ENCODE results near the gene DAAM1. TPM values are rescaled to one million over a fixed set of nuclear protein-coding genes. Genes with fewer than 3 reads are reported as not detected.

The DAAM1 gene
- total RNA-seq, 1 donor from 2014 or later: 52.5 TPM

DNA sequence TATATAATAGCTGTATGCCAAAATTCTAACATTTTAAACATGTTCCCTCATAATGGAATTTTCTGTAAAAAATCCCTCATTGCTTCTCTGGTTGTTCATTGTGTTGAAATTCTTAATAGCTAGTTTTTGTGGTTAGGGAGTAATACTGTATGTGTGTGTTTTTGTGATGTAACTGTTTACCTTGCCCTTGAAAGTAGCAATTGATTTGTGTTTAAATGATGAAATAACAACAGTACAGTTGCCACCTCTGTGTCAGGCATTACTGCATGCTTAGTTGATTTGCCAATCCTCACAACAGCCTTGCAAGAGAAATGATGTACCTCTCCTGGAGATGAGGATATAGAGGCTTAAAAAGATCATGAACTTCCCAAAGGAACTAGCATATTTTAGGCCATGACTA lies 94.9 kb downstream of the DAAM1 start:
- no peak for DNase-seq (ENCODE audit: low spot score)

DNA sequence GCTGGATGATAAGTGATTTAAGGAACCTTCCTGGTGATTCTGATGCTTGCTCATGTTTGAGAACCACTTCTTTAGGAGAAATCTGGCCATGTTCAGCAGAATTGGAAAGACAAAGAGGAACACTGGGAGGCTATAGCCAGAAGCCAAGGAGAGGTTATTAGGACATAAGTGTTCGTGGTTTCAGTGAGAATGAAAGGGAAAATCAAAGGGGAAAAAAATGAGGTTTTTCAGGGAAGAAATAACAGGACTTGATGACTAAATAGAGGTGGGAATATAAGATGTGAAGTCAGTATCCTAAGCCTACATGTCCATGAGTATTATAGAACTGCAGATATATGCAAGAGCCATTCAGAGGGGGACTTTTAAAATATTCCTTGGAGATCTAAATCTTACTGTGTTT lies 95.6 kb downstream of the DAAM1 start:
- no peak for DNase-seq (ENCODE audit: low spot score)

GRCh38 chr14:59292028-59292427 lies 103.6 kb downstream of the DAAM1 start:
- no peak for DNase-seq (ENCODE audit: low spot score)

DNA sequence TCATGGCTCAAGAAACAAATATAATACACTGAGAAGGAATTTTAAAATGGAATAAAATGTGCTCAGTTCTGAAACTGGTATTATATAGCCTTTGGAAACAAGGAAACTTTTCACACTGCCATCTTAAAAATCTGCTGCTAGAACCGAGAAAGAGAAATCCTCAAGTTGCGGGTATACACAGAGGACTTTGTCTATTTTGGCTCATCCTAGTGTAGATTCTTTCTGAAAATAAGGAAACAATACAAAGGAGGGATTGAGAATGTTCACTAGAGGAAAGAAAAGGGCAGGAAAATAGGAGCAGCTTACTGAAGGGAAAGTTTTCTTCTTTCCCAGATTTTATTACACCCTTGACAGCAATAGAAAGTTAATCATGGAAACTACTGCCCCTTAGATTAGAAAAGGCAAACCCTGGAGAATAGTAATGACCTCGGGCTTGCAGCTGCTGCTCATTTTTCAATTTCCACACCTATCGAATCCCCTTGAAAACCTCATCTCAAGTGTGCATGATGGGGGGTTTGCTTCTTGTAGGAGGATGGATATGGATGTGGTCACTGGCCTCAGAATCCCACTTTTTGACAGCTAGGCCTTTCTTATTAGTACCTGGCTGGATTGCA lies 104.6 kb downstream of the DAAM1 start:
- DNase-seq (ENCODE audit: low spot score): no peak

DNA sequence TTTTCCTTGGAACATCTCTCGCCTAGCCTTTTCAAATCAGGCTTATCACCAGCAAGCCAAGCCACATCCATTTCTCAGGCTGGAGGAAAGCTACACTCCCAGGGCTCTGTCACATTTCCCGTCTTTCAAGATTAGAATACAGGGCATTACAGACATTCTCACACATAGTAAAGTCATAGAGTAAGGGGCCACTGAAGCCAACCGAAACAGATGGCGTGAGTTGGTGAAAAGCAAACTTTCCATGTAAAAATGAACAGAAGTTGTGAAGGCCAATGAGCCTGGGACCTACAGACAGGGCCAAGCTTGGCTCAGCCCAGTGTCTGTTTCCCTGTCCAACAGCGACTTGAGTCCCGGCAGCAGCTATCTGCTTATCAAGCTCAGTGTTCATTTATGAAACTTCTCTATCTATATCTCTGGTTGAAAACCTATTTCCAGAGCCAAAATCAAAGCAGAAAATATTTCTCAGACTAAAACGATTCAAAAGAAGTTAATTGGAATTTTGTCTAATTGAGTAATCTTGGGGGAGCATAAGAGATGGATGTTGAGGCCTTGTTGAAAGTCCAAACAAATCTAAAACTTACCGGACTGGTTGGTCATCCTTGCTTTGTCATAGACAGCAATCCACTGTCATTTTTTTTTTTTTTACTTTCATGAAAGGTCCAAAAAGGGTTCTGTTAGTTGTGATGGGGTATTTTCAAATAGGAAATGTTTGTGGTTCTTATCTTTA lies 105.6 kb downstream of the DAAM1 start:
- no peak for DNase-seq (ENCODE audit: low spot score)

GRCh38 chr14:59294662-59294992 lies 106.2 kb downstream of the DAAM1 start:
- no peak for DNase-seq (ENCODE audit: low spot score)

DNA sequence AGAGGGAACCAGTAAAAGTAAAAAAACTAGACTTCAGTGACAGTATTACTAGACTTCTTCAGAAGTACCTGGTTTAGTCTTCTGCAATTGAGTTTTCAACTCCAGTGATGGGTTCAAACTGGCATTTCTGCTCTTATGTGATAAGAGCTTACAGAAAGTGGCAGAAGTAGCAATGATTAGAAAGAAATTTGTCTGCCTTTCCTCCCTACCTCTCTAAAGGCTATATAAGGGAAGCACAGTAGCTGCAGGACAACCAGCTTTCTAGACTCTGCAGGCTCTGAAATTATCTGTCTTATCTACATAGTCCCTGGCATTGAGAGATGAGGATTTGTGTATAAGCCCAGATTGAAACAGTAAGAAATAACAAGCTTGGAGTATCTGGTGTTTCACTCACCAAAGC lies 107.5 kb downstream of the DAAM1 start:
- no peak for DNase-seq (ENCODE audit: low spot score)

GRCh38 chr14:59296508-59296907 lies 108.0 kb downstream of the DAAM1 start:
- no peak for DNase-seq (ENCODE audit: low spot score)

DNA sequence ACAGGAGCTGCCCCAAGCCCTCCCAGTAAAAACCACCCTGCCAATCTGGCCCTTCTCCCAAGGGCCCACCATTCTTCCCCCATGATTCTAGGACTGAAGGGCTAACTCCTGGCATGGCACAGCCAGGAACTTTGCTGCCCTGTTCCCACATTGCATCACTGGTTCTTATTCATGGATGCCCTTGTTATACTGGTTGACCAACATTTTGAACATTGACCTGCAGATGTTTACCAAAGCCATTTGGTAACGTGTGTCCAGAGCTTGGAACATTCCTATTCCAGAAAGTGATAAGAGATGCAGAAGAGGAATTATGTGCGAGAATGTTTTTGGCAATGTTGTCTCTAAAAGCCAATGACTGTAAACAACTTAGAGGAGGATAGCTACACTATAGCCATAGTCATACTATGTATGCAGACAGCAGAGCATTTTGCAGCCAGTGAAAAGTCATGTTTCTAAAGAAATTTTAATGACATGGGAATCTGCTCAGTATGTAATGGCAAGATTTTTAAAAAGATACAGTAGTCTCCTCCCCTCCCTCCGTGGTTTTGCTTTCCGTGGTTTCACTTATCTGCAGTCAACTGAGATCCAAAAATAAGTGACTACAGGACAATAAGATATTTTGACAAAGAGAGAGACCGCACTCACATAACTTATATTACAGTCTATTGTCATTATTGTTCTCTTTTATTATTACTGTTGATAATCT lies 108.8 kb downstream of the DAAM1 start:
- DNase-seq (ENCODE audit: low spot score): no peak

DNA sequence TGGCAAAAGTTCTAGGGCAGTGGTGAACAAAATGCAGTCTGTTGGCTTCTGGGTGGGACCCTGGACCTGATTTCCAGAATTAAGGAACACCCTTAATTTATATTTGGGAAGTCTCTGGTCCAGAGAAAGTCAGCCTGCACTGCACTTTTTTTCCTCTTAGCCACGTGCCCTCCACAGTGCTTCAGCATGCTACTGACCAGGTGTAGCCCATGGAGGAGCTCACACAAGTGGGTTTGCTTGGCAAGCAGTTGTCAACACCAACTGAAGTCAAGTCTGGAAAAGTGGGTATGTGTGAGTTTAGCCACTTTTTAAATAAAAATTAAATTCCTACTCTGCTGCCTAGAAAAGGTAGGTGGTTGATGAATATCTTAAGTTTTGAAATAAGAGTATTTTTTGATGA lies 111.3 kb downstream of the DAAM1 start:
- DNase-seq (ENCODE audit: low spot score): no peak

- DNase-seq (ENCODE audit: low spot score): no peak
Observed at GRCh38 chr14:59301354-59301753, 112.9 kb downstream of the DAAM1 start.

GRCh38 chr14:59302313-59302712 lies 113.8 kb downstream of the DAAM1 start:
- DNase-seq (ENCODE audit: low spot score): no peak

DNA sequence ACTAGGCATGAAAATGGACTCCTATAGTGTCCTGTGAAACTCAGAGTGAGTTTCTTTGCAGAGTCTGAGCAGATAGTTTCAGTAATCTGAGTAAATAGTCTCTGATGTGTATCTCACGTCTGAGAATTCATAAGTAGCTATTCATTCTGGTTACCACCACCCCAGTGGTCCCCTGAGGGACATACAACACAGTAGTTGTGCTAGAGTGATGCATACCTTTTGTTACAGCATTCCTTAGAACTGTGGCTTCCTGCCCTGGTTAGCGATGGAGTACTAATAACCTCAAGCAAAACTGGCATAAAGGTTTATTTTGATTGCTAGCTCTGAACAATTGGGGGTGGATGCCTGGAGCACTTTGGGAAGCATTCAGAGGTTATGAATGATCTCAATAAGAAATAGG lies 114.7 kb downstream of the DAAM1 start:
- no peak for DNase-seq (ENCODE audit: low spot score)

DNA sequence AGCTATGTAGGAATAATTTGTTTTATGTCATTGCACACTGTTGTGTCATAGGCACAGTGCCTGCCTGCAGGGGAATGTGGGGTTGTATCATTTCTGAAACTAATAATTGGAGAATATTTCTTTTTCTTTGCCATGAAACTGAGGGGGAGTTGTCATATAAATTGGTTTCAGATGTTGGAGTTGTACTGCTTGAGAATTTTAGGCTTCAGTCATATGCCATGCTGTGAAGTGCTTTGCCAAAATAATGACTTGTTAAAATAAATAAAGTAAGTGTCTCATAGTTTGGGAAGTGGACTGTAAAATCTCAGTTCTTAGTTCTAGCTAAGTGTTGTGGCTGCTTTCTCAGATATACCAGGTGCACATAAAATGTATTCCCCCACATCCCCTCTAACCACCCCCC lies 116.8 kb downstream of the DAAM1 start:
- DNase-seq (ENCODE audit: low spot score): no peak

DNA sequence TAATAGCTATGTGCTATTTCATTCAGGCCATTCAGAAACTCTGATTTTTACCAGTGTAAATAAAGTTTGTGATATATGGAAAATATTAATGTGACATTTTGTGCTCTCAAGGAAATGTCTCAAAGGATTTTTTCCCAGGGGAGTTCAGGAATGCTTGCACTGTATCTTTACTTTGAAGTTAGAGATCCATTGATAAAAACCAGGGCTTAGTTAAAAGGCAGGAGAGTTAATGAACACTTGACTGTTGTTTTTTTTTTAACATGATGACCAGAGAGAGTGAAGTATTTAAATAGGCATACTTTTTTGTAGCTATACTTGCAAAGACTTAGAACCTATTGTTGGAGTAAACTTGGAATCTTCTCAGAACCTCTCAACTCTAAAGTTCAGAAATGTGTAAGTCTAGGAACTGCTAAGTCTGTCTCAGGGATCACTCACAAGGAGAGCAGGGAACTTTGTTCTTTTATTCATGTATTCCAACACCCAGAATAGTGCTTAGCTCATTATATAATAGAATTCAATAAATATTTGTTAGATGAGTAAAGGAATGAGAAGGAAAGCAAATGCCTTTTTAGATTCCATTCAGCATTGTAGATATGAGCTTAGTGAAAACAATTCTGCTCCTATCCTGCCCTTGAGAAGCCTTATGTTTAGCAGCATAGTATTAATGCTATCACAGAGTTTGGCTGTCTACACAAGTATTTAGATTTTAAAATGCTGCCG lies 117.5 kb downstream of the DAAM1 start:
- DNase-seq (ENCODE audit: low spot score): no peak

DNA sequence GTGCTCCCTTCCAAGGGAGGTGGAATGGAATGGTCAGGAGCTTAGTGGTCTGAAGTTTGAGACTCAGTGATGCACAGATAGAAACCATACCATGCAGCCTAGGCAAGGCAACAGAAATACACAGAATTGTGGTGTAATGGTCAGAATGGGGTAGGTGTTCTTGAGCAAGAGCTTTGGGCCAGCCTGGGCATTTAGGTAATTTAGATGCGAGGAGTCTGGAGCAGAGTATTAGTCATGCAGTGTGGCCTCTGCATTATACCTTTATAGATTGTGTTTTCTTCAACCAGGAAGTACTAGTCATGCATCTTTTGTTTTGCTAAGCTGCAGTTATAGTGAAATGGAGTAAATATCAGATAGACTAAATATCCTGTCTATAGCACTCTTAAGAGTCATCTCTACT lies 118.3 kb downstream of the DAAM1 start:
- DNase-seq (ENCODE audit: low spot score): no peak

DNA sequence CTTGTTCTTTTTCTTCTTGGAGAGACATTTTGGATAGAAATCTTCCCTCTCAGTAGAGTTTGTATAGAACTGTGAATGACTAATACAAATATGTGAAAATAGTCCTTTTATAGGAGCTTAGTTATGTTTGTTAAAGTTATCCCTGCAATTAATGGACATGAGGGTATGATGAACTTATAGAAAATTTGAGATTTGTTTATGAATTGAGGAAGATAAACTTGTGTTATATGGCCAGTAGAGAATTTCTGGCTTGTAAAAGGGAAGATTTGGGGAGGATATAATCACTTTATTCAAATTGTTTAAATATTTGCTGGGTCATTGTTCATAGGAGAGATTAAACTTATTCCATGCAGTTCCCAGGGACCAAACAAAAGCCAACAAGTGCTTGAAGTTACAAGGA lies 119.6 kb downstream of the DAAM1 start:
- no peak for DNase-seq (ENCODE audit: low spot score)

DNA sequence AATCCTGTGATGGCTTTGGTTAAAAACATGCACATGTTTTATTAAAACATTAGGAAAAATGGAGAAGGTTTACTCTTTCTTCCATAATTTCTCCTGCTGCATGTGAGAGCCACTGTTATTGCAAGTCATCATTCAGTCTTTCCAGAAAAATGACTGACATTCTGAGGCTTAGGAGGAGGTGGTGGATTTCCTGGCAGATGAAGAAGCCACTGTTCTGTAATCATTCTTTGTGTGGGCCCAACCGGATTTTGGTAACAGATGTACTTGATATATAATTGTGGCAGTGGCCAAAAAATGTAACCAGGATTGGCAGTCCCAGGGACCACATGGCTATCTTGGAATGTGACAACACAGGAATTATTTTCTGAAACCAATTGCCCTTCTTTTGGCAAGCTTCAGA lies 120.2 kb downstream of the DAAM1 start:
- no peak for DNase-seq (ENCODE audit: low spot score)

DNA sequence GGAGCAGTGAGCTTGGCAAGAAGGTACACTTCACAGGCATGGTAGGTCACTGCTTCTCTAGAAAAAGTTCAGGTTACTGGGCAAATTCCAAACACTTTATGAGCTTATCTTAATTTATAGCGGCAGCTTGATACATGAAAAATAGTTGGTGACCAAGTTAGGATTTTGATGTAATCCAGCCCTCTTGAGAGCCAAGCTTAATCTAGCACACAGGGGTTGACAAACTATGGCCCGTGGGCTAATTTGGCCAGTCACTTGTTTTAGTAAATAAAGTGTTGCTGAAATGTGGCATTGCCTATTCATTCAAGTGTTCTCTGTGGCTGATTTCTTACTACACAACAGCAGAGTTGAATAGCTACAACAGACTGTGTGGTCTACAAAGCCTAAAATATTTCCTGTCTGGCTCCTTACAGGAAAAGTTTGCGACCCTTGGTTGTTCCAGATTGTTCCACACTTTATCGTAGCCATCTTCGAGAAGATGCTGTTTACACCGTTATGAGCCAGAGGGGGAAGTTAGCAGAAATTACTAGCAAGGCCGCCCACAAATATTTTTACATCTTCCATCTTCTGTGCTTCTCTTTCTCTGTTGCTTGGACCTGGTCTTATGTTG lies 120.9 kb downstream of the DAAM1 start:
- DNase-seq (ENCODE audit: low spot score): no peak

DNA sequence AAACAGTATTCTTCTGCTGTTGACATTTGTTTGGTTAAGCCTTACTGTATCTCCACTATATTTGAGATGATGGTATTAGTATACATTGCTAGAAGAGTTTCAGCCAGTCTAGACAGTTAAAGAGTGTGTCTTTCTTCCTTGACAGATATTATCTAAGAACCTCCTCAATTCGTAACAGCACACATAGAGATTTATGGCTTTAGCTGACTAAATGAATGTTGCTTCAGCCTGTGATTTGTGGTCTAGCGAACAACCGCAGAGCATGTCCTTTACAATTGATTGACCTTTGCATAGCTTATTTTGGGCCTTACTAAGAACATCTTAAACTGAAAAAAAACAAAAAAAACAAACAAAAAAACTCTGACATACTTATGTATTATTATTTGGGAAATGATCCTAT lies 122.2 kb downstream of the DAAM1 start:
- no peak for DNase-seq (ENCODE audit: low spot score)

GRCh38 chr14:59311723-59312122 lies 123.3 kb downstream of the DAAM1 start:
- DNase-seq (ENCODE audit: low spot score): no peak
